ENCODE results near the gene OR10G8.

The OR10G8 gene

DNA sequence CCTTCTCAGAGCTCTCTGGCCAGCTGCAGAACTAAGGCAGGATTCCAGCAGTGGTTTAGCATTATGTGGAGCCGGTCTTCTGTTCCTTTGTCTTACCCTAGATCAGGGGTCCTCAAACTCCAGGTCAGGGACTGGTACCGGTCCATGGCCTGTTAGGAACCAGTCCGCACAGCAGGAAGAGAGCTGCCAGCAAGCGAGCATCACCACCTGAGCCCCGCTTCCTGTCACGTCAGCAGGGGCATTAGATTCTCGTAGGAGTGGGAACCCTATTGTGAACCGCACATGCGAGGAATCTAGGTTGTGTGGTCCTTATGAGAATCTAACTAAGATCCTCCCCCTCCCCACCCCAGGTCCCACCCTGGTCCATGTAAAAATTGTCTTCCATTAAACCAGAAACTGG lies 13.0 kb downstream of the OR10G8 start:
- DNase-seq (ENCODE audit: extremely low spot score): no peak
- POLR2A ChIA-PET: no interaction called here
- CTCF ChIA-PET: interaction anchor here (1.2 kb wide), 1 partner anchor 32 kb away, joined by 3 read pairs; no protein-coding TSS in a partner anchor
- no peak for TF ChIP-seq CTCF (IDR thresholded peaks at IDR 0.05; ENCODE audit: control extremely low read depth, extremely low read depth, low read depth, missing control alignments)

DNA sequence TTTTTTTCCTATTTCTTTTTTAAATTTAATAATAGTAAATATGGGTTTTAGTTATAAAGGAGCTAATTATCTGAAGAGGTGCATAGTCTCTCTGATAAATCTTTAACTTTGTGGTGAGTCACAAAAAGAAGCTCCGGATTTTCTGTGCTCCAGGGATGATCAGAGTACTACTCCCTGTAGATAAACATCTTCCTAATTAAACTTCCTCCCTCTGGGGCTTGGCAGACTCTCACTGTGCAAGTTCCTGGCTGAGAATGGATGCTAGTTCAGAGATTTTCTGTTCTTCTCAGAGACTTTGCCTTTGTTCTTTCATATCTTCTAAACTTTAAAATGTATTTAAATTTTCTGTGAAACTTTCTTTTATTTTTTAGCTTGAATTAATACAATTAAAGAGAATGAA lies 14.7 kb downstream of the OR10G8 start, which contains the start of gene OR10G7:
TSS of gene OR10G7 (minus strand) at position 72 of the 400 bp plus-strand sequence. CDS start 2,324 bp downstream, outside the sequence.
- CTCF ChIA-PET: no interaction called here
- DNase-seq (ENCODE audit: extremely low spot score): no peak
- POLR2A ChIA-PET: no interaction called here
- TF ChIP-seq CTCF (IDR thresholded peaks at IDR 0.05; ENCODE audit: control extremely low read depth, extremely low read depth, low read depth, missing control alignments): no peak

DNA sequence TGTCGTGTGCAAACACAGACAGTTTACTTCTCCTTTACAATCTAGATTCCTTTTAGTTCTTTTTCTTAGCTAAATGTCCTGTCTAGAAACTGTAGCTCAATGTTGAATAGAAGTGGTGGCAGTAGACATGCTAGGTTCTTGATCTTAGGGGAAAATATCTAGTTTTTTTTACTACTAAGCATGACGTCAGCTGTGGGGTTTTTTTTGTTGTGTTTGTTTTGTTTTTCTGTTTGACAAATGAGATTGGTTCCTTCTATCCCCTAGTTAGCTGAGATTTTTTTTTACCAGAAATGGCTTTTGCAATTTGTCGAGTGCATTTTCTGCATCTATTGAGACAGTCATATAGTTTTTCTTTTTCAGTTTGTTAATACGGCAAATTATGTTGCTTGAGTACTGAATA lies 16.8 kb downstream of the OR10G8 start:
- ChIA-PET POLR2A (no interaction called here), CTCF (interaction anchor here (1.0 to 1.5 kb wide), 2 partner anchors 9 to 12 kb away, joined by 3 read pairs; no protein-coding TSS in a partner anchor)
- no peak for DNase-seq (ENCODE audit: extremely low spot score)
- no peak for TF ChIP-seq CTCF (IDR thresholded peaks at IDR 0.05; ENCODE audit: control extremely low read depth, extremely low read depth, low read depth, missing control alignments)

- ChIA-PET CTCF (no interaction called here), POLR2A (no interaction called here)
- no peak for DNase-seq (ENCODE audit: extremely low spot score)
- TF ChIP-seq CTCF (IDR thresholded peaks at IDR 0.05; ENCODE audit: control extremely low read depth, extremely low read depth, low read depth, missing control alignments): no peak
These were observed 24.1 kb downstream of the OR10G8 start for GRCh38 chr11:124050748-124051147.

DNA sequence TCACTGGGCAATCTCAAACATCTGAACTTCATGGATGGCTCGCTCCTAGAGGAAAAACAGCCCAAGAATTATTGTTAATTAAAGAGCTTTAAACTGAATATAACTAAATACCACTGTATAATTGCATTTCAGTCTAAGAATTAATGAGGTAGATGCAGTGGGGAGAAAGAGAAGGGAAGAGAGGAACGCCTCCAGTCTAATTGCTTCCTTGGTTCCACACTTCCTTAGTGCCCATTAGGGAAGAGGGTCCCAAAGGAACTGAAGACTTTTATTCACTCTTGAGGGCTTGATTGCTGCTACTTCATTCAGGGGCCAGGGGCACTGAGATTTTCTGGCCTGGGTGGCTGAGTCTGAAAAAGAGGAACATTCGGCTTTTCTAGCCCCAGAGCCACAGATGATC lies 26.4 kb downstream of the OR10G8 start:
- DNase-seq (ENCODE audit: extremely low spot score): no peak
- TF ChIP-seq CTCF (IDR thresholded peaks at IDR 0.05; ENCODE audit: control extremely low read depth, extremely low read depth, low read depth, missing control alignments): no peak
- ChIA-PET POLR2A (no interaction called here), CTCF (interaction anchor here (1.5 kb wide), 1 partner anchor 17 kb away, joined by 6 read pairs; no protein-coding TSS in a partner anchor)

DNA sequence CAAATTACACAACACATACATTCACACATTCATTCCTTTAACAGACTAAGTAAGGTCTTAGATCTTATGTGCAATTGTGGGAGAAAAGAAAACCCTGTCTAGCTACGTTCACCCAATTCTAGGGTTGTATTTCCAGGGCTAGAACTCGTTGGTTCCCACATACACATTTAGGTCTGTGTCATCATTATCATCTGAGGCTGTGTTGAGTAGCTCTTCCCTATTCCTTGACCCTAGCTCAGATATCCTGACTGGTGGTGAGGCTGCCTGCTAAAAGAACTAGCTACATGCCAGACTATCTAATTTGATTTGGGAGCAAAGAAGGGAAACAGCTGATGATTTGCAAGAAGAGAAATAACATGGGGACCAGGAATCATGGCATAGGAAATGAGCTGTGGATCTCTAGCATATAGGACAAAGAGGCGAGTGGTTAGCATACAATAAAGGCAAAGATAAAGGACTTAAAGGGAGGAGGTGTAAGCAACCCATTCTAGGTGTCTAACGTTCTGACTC lies 42.1 kb downstream of the OR10G8 start:
- ChIA-PET CTCF (interaction anchor here (1.0 to 3.0 kb wide), 19 partner anchors 9 to 576 kb away, joined by 3 to 20 read pairs (median 4); no protein-coding TSS in a partner anchor), POLR2A (no interaction called here)
- TF ChIP-seq CTCF (IDR thresholded peaks at IDR 0.05; ENCODE audit: control extremely low read depth, extremely low read depth, low read depth, missing control alignments): no peak
- no peak for DNase-seq (ENCODE audit: extremely low spot score)
